Measurements from ENCODE around the gene LILRB2.
"Not testable (repeated sequence)": the region's sequence is repeated elsewhere in the genome, so short reads cannot be mapped to it uniquely, and the experiment has no call there.

DNA sequence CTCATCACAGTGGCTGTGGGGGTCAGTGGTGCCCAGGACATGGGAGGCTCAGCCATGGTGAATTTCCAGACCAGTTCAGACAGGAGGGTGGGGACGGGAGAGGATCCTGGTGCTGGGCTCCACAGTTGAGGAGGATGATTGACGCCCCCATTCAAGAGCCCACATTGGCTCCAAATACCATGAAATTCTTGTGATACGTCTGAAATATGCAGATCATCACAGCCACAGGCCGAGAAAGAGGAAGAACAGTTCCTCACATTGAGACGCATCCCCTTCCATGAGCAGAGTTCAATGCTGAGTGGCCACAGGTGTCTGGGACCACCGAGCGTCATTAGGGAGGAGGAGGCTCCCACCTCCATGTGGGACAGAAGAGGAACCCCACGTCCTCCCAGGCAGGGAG is 37.1 kb downstream of the LILRB2 start:
- TF ChIP-seq, protein P1, sequence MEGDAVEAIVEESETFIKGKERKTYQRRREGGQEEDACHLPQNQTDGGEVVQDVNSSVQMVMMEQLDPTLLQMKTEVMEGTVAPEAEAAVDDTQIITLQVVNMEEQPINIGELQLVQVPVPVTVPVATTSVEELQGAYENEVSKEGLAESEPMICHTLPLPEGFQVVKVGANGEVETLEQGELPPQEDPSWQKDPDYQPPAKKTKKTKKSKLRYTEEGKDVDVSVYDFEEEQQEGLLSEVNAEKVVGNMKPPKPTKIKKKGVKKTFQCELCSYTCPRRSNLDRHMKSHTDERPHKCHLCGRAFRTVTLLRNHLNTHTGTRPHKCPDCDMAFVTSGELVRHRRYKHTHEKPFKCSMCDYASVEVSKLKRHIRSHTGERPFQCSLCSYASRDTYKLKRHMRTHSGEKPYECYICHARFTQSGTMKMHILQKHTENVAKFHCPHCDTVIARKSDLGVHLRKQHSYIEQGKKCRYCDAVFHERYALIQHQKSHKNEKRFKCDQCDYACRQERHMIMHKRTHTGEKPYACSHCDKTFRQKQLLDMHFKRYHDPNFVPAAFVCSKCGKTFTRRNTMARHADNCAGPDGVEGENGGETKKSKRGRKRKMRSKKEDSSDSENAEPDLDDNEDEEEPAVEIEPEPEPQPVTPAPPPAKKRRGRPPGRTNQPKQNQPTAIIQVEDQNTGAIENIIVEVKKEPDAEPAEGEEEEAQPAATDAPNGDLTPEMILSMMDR (IDR thresholded peaks at IDR 0.05), result not testable (repeated sequence)
- not testable (repeated sequence) for TF ChIP-seq POLR2AphosphoS5, POLR2A, EP300 (IDR thresholded peaks at IDR 0.05)

Measured in gastroesophageal sphincter (tissue), 3 donors.